IgD-negative memory B cell (primary cell): ENCODE results near the gene STK32C. TPM values are rescaled to one million over a fixed set of nuclear protein-coding genes. Genes with fewer than 3 reads are reported as not detected.
"Not testable (repeated sequence)": the region's sequence is repeated elsewhere in the genome, so short reads cannot be mapped to it uniquely, and the experiment has no call there.

ENCODE experiments used
- H3K27ac Mint-ChIP-seq, 3 donors: one replicate each; pipeline ENCODE4 v1.8.0; 2020 to 2022; ENCODE audit warnings: mild to moderate bottlenecking in 3 of 3, mixed read lengths in 3 of 3, moderate library complexity in 1 of 3
- H3K27me3 Mint-ChIP-seq: one replicate; pipeline ENCODE4 v1.8.0; 2021; ENCODE audit warnings: mixed read lengths
- H3K36me3 Mint-ChIP-seq: one replicate; pipeline ENCODE4 v1.8.0; 2020; ENCODE audit warnings: mild to moderate bottlenecking, mixed read lengths
- H3K4me1 Mint-ChIP-seq, 3 donors: one replicate each; pipeline ENCODE4 v1.8.0; 2020 to 2022; ENCODE audit warnings: mixed read lengths in 3 of 3, mild to moderate bottlenecking in 1 of 3
- H3K4me3 Mint-ChIP-seq, 4 donors: one replicate each; pipeline ENCODE4 v1.8.0; 2020 to 2022; ENCODE audit warnings: mild to moderate bottlenecking in 4 of 4, mixed read lengths in 4 of 4, moderate library complexity in 3 of 4
- H3K9me3 Mint-ChIP-seq, 3 donors: one replicate each; pipeline ENCODE4 v1.8.0; 2020 to 2021; ENCODE audit warnings: mixed read lengths in 3 of 3, mild to moderate bottlenecking in 1 of 3
- polyA plus RNA-seq: library from polyadenylated mRNA; unstranded; fragments of 300-500 nt; fragmentation: Illumina TruSeq; gene quantifications from one replicate; pipeline ENCODE4 v1.2.3, GENCODE V29; 2021

Gene STK32C
- polyA plus RNA-seq, 1 donor from 2014 or later, result 4.0 TPM

DNA sequence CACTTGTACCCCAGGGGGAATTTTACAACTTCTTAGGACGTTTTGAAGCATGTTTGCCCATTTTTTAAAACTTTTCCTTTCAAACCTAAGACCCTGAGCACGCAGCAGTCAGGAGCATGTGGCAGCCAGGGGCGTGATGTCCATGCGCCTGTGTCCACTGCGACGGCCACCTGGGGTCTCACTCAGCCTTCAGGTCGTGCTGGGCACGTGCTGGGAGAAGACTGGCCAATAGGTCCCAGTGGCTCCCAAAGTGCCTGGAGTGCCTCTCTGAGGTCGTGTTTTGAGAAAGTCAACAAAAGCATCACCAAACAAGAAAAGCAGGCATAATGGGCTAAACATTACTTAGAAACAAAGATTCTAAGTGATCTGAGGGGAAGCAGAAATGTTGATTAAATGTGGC is 39.1 kb upstream of the STK32C start:
- H3K36me3 Mint-ChIP-seq, result peaks cover 10% of the 10 kb centered on the region
- H3K9me3 Mint-ChIP-seq, result no peaks in the 10 kb centered on the region
- H3K27ac Mint-ChIP-seq, result peak overlapping the region in 2 of 3 donors; percentile 81 to 86
- H3K27me3 Mint-ChIP-seq, result no peaks in the 10 kb centered on the region
- H3K4me3 Mint-ChIP-seq, result no peak overlapping the region
- H3K4me1 Mint-ChIP-seq, result peaks cover 0 to 7% (median 5%) of the 10 kb centered on the region in 3 donors

DNA sequence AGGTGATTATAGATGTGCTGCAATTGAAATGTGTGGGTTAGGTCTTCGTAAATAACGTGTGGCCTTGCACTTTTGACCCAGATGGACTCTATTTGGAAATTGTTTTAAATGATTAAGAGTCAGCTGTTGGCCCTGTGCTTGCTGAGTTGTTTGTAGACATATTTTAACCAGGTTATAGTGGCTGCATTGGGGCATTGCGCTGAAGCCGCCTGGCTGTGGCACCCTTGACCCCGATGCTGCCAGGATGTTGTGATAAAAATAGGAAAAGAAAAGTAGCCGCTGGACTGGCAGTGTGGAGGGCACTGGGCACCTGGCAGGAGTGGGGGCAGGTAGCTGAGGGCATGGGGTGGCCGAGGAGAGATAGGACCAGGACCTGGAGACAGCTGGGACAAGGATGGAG is 37.6 kb upstream of the STK32C start:
- Mint-ChIP-seq H3K9me3 (no peaks in the 10 kb centered on the region), H3K4me1 (peaks cover 0 to 7% (median 5%) of the 10 kb centered on the region in 3 donors), H3K27ac (peak overlapping the region in 2 of 3 donors; percentile 23 to 88), H3K4me3 (no peak overlapping the region), H3K36me3 (peaks cover 10% of the 10 kb centered on the region), H3K27me3 (no peaks in the 10 kb centered on the region)

DNA sequence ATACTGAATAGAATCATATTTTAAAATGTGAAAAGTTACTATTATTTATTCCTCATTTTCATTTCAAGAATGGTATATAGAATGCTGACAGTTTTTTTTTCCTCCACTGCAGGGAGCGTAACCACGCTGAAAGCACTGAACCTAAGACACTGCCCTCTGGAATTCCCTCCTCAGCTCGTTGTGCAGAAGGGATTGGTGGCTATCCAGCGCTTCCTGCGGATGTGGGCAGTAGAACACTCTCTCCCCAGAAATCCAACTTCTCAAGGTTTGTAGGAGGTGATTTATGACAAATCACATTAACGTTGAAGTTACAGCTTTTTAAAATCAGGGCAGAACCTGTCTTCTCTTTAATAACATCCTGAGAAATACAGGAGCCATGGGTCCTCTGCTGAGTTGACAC is 36.6 kb upstream of the STK32C start:
- Mint-ChIP-seq H3K27me3 (no peaks in the 10 kb centered on the region), H3K36me3 (peaks cover 10% of the 10 kb centered on the region), H3K4me3 (no peak overlapping the region), H3K9me3 (no peaks in the 10 kb centered on the region), H3K27ac (no peak overlapping the region), H3K4me1 (peaks cover 0 to 7% (median 5%) of the 10 kb centered on the region in 3 donors)

DNA sequence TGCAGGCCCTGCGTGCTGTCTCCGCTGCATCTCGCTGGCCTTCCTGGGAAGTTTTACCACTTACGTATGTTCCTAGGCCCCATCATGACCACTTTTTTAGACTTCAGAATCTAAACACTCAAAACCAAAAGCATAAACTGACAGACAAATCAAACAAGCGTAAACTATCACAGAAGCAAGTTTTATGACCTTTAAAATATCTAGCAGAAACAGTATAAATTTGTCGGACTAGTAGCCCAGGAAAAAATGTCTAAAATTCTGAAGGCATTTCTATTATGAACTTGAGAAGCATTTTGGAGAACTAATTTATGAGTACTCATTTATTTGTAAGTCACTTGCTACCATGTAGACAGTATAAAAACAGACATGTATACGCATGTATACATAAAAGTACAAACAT is 34.8 kb upstream of the STK32C start:
- peaks cover 0 to 7% (median 5%) of the 10 kb centered on the region in 3 donors for H3K4me1 Mint-ChIP-seq
- H3K4me3 Mint-ChIP-seq, result no peak overlapping the region
- H3K27me3 Mint-ChIP-seq, result no peaks in the 10 kb centered on the region
- peaks cover 10% of the 10 kb centered on the region for H3K36me3 Mint-ChIP-seq
- no peak overlapping the region for H3K27ac Mint-ChIP-seq
- H3K9me3 Mint-ChIP-seq, result no peaks in the 10 kb centered on the region

DNA sequence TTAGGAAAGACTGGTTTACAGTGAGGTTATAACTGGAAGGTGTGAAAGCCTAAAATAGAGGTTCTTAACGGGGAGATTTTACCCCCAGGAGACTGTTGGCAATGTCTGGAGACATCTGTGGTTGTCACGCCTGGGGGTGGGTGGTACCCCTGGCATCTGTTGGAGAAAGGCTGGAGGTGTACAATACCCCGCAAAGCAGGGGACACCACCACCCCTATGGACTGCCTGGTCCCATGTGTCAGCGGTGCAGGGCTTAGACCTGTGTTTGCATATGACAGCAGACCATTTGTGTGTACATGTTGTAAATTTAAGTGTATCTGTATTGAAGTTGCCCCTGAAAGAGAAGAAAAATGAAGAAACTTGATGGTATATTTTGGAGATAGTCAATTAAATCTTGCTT is 34.0 kb upstream of the STK32C start:
- H3K4me1 Mint-ChIP-seq, result peaks cover 5 to 7% (median 7%) of the 10 kb centered on the region in 3 donors
- H3K4me3 Mint-ChIP-seq, result no peak overlapping the region
- H3K36me3 Mint-ChIP-seq, result peaks cover 8% of the 10 kb centered on the region
- no peak overlapping the region for H3K27ac Mint-ChIP-seq
- no peaks in the 10 kb centered on the region for H3K27me3 Mint-ChIP-seq
- no peaks in the 10 kb centered on the region for H3K9me3 Mint-ChIP-seq

DNA sequence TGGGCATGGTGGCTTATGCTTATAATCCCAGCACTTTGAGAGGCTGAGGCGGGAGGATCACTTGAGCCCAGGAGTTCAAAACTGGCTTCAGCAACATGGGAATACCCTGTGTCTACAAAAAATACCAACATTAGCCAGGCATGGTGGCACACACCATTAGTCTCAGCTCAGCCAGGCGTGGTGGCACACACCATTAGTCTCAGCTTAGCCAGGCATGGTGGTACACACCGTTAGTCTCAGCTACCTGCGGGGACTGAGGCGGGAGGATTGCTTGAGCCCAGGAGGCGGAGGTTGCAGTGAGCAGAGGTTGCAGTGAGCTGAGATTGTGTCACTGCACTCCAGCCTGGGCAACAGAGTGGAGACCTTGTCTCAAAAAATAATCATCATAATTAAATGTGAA is 33.3 kb upstream of the STK32C start:
- Mint-ChIP-seq H3K27ac (no peak overlapping the region), H3K36me3 (peaks cover 8% of the 10 kb centered on the region), H3K9me3 (no peaks in the 10 kb centered on the region), H3K4me3 (no peak overlapping the region), H3K4me1 (peaks cover 5 to 12% (median 7%) of the 10 kb centered on the region in 3 donors), H3K27me3 (no peaks in the 10 kb centered on the region)

DNA sequence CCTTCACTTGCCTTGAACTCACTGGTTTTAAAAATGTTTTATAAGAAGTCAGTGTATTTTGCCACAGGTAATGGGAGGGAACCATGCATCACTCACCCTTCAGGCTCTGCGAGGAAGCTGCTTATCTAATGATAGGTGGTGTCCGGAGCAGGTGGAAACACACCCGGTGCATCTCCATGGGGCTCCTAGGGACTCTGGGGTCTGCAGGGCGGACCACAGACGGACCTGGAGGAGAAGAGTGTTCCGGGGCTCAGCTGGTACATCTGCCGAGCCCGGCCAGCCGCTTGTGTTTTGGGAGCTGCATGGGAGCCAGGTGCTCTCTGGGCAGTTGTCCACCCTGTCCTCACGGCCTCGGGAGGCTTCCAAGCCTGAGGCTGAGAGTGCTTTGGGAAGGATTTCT is 31.5 kb upstream of the STK32C start:
- no peaks in the 10 kb centered on the region for H3K9me3 Mint-ChIP-seq
- H3K27me3 Mint-ChIP-seq, result no peaks in the 10 kb centered on the region
- H3K4me3 Mint-ChIP-seq, result no peak overlapping the region
- H3K4me1 Mint-ChIP-seq, result peaks cover 5 to 16% (median 7%) of the 10 kb centered on the region in 3 donors
- peaks cover 12% of the 10 kb centered on the region for H3K36me3 Mint-ChIP-seq
- no peak overlapping the region for H3K27ac Mint-ChIP-seq

DNA sequence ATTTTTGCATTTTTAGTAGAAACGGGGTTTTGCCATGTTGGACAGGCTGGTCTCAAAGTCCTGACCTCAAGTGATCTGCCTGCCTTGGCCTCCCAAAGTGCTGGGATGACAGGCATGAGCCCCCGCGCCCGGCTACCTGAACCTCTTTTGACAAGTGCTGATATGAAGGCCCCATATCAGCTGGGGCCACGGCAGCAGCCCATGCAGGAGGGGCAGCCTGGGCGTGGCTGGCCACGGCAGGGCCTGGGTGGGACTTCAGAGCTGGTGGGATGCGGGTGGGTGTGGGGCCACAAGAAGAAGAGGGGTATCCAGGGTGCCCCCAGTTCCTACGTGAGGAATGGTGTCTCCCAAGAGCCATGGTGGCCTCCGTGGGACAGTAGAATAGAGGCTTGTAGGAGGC is 31.1 kb upstream of the STK32C start:
- H3K27ac Mint-ChIP-seq, result no peak overlapping the region

DNA sequence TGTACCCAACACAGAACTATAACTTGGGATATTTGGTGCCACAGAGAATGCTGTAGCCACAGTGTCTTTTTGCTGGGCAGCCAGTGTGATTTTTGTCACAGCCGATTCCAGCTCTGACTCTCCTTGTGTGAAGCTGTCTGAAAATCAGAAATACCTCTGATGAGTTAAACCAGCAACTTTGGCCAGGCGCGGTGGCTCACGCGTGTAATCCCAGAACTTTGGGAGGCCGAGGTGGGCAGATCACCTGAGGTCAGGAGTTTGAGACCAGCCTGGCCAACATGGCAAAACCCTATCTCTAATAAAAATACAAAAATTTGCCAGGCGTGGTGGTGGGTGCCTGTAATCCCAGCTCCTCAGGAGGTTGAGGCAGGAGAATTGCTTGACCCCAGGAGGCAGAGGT is 30.1 kb upstream of the STK32C start:
- Mint-ChIP-seq H3K4me1 (peaks cover 5 to 23% (median 9%) of the 10 kb centered on the region in 3 donors), H3K4me3 (peak overlapping the region in 1 of 4 donors; percentile 25)
- not testable (repeated sequence) for H3K27me3 Mint-ChIP-seq, H3K27ac Mint-ChIP-seq, H3K36me3 Mint-ChIP-seq, H3K9me3 Mint-ChIP-seq

More for the DNA sequence above, 31.1 kb upstream of the STK32C start:
- no peaks in the 10 kb centered on the region for H3K27me3 Mint-ChIP-seq
- peaks cover 5 to 16% (median 7%) of the 10 kb centered on the region in 3 donors for H3K4me1 Mint-ChIP-seq
- no peak overlapping the region for H3K4me3 Mint-ChIP-seq
- H3K9me3 Mint-ChIP-seq, result no peaks in the 10 kb centered on the region
- peaks cover 10% of the 10 kb centered on the region for H3K36me3 Mint-ChIP-seq

DNA sequence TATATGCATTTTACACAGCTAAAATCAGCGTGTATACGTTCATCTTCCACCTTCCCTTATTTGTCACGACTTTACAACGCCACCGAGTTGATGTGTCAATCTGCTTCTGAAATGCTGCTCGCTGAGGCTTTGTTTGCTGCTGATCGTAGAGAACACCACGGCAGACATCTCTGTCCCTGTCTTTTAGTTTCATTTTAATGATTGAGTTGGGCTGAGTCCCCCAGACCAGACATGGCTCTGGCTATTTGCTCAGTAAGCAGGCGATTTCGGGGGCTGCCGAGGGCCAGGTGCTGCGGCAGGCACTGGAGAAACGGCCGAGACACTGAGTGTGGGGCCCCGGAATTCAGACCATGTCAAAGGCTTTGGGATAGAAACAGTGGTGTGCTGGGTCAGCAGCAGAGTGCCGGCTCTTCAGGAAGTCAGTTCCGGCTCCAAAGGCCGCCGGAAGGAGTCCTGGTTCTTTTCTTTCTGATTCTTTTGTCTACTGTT is 29.2 kb upstream of the STK32C start:
- no peaks in the 10 kb centered on the region for H3K27me3 Mint-ChIP-seq
- peaks cover 6% of the 10 kb centered on the region for H3K36me3 Mint-ChIP-seq
- peaks cover 5 to 25% (median 15%) of the 10 kb centered on the region in 3 donors for H3K4me1 Mint-ChIP-seq
- H3K9me3 Mint-ChIP-seq, result peaks cover 0 to under 1% (median 0%) of the 10 kb centered on the region in 3 donors
- peak overlapping the region; percentile 32 to 83 (median 74) for H3K4me3 Mint-ChIP-seq
- peak overlapping the region in 2 of 3 donors; percentile 34 to 74 for H3K27ac Mint-ChIP-seq

DNA sequence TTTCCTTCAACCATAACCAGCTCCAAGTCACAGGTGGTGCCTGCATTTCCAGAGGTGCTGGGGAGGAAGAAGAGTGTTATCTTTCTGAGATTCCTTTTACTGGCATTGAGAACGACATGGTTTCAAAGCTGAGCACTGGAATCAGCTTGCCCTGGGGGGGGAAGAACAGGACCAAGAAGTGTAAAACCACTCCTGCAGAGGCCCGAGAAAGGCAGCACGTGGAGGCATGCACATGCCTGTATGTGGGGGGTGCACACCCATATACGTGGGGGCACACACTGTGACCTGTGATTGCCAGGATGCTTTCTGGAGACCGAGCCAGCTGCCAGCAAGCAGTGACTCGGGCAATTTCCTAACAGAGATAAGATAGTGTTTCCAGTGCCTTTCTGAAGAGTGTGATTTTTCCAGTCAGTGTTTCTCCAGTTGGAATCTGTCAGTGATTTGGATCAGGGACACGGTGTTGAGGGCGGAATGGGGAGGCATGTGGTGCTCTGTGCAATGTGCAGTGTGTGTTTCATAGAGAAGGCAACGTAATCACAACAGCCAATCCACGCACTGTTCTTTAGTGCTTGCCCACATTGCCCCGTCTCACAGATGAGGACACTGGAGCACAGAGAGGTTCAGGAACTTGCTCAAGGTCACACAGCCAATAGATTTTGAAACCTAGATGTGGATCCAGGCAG is 28.5 kb upstream of the STK32C start:
- peaks cover 6% of the 10 kb centered on the region for H3K36me3 Mint-ChIP-seq
- H3K4me1 Mint-ChIP-seq, result peaks cover 8 to 27% (median 15%) of the 10 kb centered on the region in 3 donors
- H3K9me3 Mint-ChIP-seq, result peaks cover 0 to 1% (median 0%) of the 10 kb centered on the region in 3 donors

DNA sequence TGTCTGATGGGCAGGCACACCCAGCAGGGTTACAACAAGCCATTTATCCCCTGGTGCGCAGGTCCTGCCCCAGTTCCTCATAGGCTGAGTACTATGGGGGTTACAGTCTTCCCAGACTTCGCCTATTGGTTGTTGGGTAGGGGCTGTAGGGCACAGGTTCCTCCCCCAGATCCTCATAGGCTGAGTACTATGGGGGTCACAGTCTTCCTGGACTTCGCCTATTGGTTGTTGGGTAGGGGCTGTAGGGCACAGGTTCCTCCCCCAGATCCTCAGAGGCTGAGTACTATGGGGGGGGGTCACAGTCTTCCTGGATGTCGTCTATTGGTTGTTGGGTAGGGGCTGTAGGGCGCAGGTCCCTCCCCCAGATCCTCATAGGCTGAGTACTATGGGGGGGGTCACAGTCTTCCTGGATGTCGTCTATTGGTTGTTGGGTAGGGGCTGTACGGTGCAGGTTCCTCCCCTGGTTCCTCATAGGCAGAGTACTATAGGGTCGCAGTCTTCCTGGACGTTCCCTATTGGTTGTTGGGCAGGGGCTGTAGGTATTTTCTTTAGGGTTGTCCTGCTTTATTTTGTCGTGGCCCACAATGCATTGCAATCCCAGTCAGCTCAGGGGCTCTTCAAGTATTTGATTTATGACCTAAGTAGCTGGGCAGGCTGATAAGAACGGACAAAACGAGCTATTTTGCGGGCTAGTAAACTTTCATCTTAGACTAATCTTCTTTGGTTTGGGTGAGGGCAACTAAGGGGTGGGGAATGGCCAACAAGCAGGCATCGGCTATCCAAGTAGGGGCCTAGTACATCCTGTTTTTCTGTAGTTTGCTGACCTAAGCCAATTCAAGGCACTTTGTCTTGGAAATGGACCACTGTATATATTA is 27.7 kb upstream of the STK32C start:
- peak overlapping the region in 3 of 4 donors; percentile 49 to 58 (median 55) for H3K4me3 Mint-ChIP-seq
- H3K27me3 Mint-ChIP-seq, result no peaks in the 10 kb centered on the region
- H3K4me1 Mint-ChIP-seq, result peaks cover 9 to 28% (median 15%) of the 10 kb centered on the region in 3 donors
- H3K27ac Mint-ChIP-seq, result peak overlapping the region in 2 of 3 donors; percentile 15 to 34
- H3K9me3 Mint-ChIP-seq, result peaks cover 0 to 1% (median 0%) of the 10 kb centered on the region in 3 donors
- H3K36me3 Mint-ChIP-seq, result peaks cover 6% of the 10 kb centered on the region

More for the DNA sequence above, 28.5 kb upstream of the STK32C start:
- Mint-ChIP-seq H3K4me3 (peak overlapping the region in 3 of 4 donors; percentile 27 to 58 (median 55)), H3K27ac (peak overlapping the region in 2 of 3 donors; percentile 34 to 74), H3K27me3 (no peaks in the 10 kb centered on the region)

DNA sequence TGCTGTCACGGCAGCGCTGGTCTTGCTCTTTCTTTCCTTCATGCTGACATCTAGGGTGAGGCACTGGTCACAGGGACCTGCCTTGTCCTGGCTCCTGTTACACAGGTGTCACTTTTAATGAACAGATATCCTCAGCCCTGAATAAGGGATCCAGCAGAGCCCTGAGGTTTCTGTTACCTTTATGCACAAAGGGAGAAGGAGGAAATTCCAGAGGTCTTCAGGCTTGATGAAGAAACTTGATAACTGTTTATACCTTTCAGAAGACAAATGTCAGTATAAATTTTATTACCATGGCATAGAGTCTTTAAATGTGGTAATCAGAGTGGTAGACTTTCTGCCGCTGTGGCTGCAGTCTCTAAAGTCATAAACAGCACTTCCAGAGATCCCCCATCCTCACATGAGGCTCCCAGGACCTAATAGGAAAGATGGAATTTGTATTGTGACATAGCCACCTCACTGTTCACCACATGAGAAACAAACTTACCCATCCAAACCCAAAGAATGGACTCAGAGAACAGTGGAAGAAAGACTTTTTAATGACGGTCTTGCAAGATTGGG is 27.0 kb upstream of the STK32C start:
- H3K4me1 Mint-ChIP-seq, result peaks cover 16 to 36% (median 20%) of the 10 kb centered on the region in 3 donors
- peak overlapping the region in 1 of 3 donors; percentile 100 for H3K27ac Mint-ChIP-seq
- no peaks in the 10 kb centered on the region for H3K27me3 Mint-ChIP-seq
- H3K4me3 Mint-ChIP-seq, result peak overlapping the region in 2 of 4 donors; percentile 49 to 99
- H3K9me3 Mint-ChIP-seq, result peaks cover 0 to 1% (median 0%) of the 10 kb centered on the region in 3 donors
- H3K36me3 Mint-ChIP-seq, result peaks cover 6% of the 10 kb centered on the region

DNA sequence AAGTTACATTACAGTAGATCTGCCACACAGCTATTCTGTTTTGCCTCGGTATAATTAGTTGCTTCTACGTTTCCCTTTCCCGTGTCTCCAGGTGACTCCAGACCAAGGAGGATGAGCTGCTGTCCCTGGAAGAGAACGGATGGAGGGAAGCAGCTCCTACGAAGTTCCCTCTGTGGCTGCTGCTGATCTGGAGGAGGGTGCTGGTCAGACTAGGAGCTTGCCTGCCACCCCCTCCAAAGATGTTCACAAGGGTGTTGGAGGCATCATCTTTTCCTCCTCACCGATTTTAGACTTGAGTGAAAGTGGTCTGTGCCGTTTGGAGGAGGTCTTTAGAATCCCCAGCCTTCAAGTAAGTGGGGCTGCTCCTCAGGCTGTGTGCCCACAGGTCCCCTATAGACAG is 25.6 kb upstream of the STK32C start:
- Mint-ChIP-seq H3K9me3 (peaks cover 0 to 1% (median 0%) of the 10 kb centered on the region in 3 donors), H3K4me3 (peak overlapping the region; percentile 30 to 99 (median 73)), H3K36me3 (peaks cover 6% of the 10 kb centered on the region), H3K4me1 (peaks cover 21 to 47% (median 25%) of the 10 kb centered on the region in 3 donors), H3K27ac (peak overlapping the region in 2 of 3 donors; percentile 99 to 100), H3K27me3 (no peaks in the 10 kb centered on the region)

DNA sequence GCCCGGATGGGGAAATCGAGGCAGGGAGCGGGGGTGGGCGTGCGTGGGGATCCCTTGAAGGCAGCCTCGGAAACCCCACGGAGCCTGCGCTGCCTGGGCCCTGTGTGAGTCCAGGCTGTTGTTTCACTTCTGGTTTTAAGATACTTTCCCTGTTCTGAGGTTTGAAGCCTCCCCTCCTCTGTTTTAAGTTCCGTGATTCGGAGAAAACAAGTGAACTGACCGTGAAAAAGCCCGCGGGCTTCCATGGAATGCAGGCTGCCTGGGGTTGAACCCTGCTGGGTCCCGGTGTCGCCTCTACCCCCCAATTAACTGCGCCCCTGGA is 24.6 kb upstream of the STK32C start:
- Mint-ChIP-seq H3K36me3 (peaks cover 8% of the 10 kb centered on the region), H3K4me1 (peaks cover 21 to 45% (median 24%) of the 10 kb centered on the region in 3 donors), H3K4me3 (peak overlapping the region; percentile 93 to 99 (median 97))

More for the DNA sequence above, 24.6 kb upstream of the STK32C start:
- Mint-ChIP-seq H3K27ac (peak overlapping the region; percentile 98 to 100 (median 99)), H3K27me3 (no peaks in the 10 kb centered on the region), H3K9me3 (peaks cover 0 to 1% (median 0%) of the 10 kb centered on the region in 3 donors)
